Kidney epithelial cell (primary cell): ENCODE results near the gene TFAP2B. TPM values are rescaled to one million over a fixed set of nuclear protein-coding genes. Genes with fewer than 3 reads are reported as not detected.

ENCODE experiments used
- DNase-seq: peaks from one replicate; pipeline ENCODE4 v3.0.0-alpha.2; 2010; ENCODE audit warnings: low read depth
- H3K27me3 ChIP-seq: 2 replicates; pipeline ENCODE4 v1.6.0; 2011; ENCODE audit warnings: low read length; ENCODE audit not compliant: control insufficient read depth, insufficient read depth
- H3K36me3 ChIP-seq: 2 replicates; pipeline ENCODE4 v1.5.1; 2011; ENCODE audit warnings: low read length; ENCODE audit not compliant: control insufficient read depth, insufficient read depth
- H3K4me3 ChIP-seq: 2 replicates; pipeline ENCODE4 v1.5.1; 2011; ENCODE audit warnings: low read depth, mild to moderate bottlenecking, control low read depth, low read length
- CTCF ChIP-seq: IDR thresholded peaks from 2 replicates; pipeline ENCODE4 v1.5.1; 2011; ENCODE audit warnings: mild to moderate bottlenecking, moderate library complexity, low read length, control low read depth, inconsistent platforms; ENCODE audit not compliant: insufficient read depth, poor library complexity, severe bottlenecking
- total RNA-seq: library from RNA; depleted of rRNA; stranded (reverse); fragments of >200 nt; gene quantifications from 2 replicates; pipeline ENCODE4 v1.2.3, GENCODE V29; 2015

The TFAP2B gene
- total RNA-seq, 1 donor from 2014 or later, result 0.42 TPM

GRCh38 chr6:50864601-50865000 lies 45.9 kb downstream of the TFAP2B start:
- DNase-seq, result no peak

GRCh38 chr6:50868466-50868865 lies 49.8 kb downstream of the TFAP2B start:
- no peaks in the 10 kb centered on the region for H3K27me3 ChIP-seq
- no peak for TF ChIP-seq CTCF

More at GRCh38 chr6:50864601-50865000, 45.9 kb downstream of the TFAP2B start:
- TF ChIP-seq CTCF, result no peak
- no peaks in the 10 kb centered on the region for H3K27me3 ChIP-seq
- no peak overlapping the region for H3K4me3 ChIP-seq
- H3K36me3 ChIP-seq, result no peaks in the 10 kb centered on the region

GRCh38 chr6:50873167-50873566 lies 54.5 kb downstream of the TFAP2B start:
- DNase-seq, result no peak
- TF ChIP-seq CTCF, result no peak
- Histone ChIP-seq H3K27me3 (no peaks in the 10 kb centered on the region), H3K4me3 (no peak overlapping the region), H3K36me3 (no peaks in the 10 kb centered on the region)

More at GRCh38 chr6:50868466-50868865, 49.8 kb downstream of the TFAP2B start:
- H3K4me3 ChIP-seq, result no peak overlapping the region
- H3K36me3 ChIP-seq, result no peaks in the 10 kb centered on the region
- no peak for DNase-seq

- Histone ChIP-seq H3K36me3 (no peaks in the 10 kb centered on the region), H3K4me3 (no peak overlapping the region), H3K27me3 (no peaks in the 10 kb centered on the region)
- TF ChIP-seq CTCF, result no peak
- DNase-seq, result no peak
Observed at GRCh38 chr6:50884364-50884763, 65.7 kb downstream of the TFAP2B start.

- no peak for DNase-seq
- no peak for TF ChIP-seq CTCF
- Histone ChIP-seq H3K27me3 (no peaks in the 10 kb centered on the region), H3K4me3 (no peak overlapping the region), H3K36me3 (no peaks in the 10 kb centered on the region)
Observed at GRCh38 chr6:50887112-50887511, 68.4 kb downstream of the TFAP2B start.

GRCh38 chr6:50889497-50889896 lies 70.8 kb downstream of the TFAP2B start:
- H3K4me3 ChIP-seq, result no peak overlapping the region
- DNase-seq, result no peak
- no peak for TF ChIP-seq CTCF
- H3K36me3 ChIP-seq, result no peaks in the 10 kb centered on the region
- H3K27me3 ChIP-seq, result no peaks in the 10 kb centered on the region
